SW 1271 (cell line): ENCODE results near the gene SCNN1B.
"Not testable (repeated sequence)": the region's sequence is repeated elsewhere in the genome, so short reads cannot be mapped to it uniquely, and the experiment has no call there.

Experiments
- DNase-seq, 2 experiments: peaks; one replicate each; lab custom pipeline; 2025; lab: John Stamatoyannopoulos, UW

SCNN1B gene, protein sequence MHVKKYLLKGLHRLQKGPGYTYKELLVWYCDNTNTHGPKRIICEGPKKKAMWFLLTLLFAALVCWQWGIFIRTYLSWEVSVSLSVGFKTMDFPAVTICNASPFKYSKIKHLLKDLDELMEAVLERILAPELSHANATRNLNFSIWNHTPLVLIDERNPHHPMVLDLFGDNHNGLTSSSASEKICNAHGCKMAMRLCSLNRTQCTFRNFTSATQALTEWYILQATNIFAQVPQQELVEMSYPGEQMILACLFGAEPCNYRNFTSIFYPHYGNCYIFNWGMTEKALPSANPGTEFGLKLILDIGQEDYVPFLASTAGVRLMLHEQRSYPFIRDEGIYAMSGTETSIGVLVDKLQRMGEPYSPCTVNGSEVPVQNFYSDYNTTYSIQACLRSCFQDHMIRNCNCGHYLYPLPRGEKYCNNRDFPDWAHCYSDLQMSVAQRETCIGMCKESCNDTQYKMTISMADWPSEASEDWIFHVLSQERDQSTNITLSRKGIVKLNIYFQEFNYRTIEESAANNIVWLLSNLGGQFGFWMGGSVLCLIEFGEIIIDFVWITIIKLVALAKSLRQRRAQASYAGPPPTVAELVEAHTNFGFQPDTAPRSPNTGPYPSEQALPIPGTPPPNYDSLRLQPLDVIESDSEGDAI

DNA sequence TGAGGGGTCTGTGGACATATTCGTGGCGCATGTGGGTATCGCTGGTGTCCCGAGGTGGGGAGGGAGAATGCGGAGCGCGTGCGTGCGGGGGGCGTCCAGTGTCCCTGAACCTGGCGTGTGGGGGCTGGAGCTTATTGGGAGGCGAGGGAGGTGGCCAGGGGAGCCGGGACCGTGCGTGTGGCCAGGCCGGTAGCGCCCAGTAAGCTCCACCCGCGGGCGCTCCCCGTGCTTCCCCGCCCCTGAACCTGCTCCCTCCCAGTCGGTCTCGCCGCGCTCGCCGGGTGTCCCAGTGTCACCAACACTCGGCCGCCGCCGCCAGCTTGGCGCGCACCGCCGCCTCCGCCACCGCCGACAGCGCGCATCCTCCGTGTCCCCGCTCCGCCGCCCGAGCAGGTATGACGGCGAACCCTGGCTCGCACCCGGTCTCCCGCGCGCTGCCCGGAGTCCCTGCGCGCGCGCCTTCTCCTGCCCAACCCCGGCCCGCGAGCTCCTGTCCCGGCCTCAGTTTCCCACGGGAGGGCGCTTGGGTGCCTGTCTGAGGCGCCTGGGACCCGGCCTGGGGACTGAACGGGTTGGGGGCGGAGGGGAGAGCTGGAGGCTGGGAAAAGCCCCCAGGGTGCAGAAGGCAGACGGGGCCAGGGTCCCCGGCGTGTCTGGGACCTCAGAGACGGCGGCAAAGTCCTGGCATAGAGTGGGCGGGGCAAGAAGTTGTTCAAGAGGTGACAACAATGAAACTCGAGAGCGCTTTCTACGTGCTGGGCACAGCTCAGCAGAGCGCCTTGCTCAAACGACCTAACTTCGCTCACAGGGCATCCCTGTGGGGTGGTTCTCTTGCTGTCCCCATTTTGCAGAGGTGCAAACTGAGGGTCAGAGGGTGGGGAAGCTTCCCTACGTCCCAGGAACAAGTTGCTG, at the start of gene SCNN1B:
TSS of gene SCNN1B (plus strand) at position 258 of the 912 bp plus-strand sequence. CDS start 46,298 bp downstream, outside the sequence.
- no peak for DNase-seq

GRCh38 chr16:23252310-23252709, 49.8 kb upstream of the SCNN1B start:
- no peak for DNase-seq

DNA sequence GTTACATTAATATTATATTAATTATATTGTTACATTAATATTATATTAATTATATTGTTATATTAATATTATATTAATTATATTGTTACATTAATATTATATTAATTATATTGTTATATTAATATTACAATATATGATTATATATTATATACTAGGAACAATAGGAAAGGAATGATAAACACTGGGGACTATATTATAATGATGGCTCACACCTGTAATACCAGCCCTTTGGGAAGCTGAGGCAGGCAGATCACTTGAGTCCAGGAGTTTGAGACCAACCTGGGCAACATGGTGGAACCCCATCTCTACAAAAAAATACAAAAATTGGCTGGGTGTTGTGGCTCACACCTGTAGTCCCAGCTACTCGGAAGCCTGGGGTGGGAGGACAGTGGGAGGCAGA, 48.5 kb upstream of the SCNN1B start:
- not testable (repeated sequence) for DNase-seq

DNA sequence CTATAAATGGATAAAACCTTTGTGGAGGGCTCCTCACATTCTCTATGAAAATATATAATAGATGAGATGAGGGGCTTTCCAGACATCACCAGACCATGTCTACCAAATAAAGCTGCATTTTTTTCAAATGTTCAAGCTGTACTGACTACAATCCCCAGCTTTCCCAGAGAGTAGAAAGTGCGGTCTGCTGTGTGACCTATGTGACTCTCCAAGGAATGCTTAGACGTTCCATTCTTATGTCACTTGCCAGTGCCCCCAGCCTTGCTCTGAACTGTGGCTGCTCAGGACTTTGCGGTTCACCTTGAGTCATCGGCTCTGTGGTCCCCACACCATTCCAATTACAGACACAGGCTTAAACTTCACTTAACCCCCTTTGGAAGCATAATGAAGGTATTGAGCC, 47.8 kb upstream of the SCNN1B start:
- no peak for DNase-seq

DNA sequence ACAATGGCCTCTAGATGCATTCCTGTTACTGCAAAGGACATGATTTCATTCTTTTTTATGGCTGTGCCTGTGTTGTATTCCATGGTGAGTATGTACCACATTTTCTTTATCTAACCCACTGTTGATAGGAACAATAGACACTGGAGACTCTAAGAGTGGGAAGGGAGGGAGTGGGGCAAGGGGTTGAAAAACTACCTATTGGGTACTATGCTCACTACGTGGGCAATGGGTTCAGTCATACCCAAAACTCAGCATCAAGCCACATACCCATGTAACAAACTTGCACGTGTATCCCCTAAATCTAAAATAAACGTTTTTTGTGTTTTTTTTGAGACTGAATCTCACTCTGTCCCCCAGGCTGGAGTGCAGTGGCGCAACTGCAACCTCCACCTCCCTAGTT, 47.1 kb upstream of the SCNN1B start:
- no peak for DNase-seq

- no peak for DNase-seq
These were observed 45.7 kb upstream of the SCNN1B start for GRCh38 chr16:23256440-23256839.

GRCh38 chr16:23257682-23258081, 44.4 kb upstream of the SCNN1B start:
- no peak for DNase-seq

DNA sequence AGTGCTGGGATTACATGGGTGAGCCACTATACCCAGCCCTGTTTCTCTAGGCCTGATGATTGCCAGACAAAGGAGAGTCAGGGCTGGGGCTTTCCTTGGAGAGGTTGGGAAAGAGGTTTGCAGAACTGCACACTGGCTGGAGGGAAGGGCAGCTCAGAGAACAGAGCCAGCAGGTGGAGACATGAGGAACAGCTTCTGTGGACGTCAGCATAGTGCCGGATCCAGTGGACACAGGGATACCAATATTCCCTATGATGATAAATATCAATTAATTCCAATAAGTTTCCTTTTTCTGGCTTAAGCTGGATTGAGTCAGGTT, 43.2 kb upstream of the SCNN1B start:
- no peak for DNase-seq

DNA sequence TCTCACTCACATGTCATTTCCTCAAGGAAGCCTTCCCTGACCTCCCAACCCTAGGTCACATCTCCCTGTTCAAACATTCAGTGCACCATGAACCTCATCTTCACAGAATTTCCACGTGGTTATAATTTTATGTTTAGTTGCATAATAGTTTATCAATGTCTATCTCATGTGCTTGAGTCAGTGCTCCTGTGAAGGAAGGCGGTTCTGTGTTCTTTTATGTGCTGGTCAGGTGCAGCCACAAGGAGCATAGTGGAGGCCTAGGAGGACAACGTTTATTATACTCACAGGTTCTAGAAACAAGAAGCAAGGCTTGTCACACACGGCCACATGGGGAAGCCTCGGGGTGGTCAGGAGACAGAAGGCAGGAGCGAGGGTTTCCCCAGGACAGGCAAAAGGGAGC, 34.5 kb upstream of the SCNN1B start:
- no peak for DNase-seq

GRCh38 chr16:23268561-23268960, 33.5 kb upstream of the SCNN1B start:
- DNase-seq: no peak

DNA sequence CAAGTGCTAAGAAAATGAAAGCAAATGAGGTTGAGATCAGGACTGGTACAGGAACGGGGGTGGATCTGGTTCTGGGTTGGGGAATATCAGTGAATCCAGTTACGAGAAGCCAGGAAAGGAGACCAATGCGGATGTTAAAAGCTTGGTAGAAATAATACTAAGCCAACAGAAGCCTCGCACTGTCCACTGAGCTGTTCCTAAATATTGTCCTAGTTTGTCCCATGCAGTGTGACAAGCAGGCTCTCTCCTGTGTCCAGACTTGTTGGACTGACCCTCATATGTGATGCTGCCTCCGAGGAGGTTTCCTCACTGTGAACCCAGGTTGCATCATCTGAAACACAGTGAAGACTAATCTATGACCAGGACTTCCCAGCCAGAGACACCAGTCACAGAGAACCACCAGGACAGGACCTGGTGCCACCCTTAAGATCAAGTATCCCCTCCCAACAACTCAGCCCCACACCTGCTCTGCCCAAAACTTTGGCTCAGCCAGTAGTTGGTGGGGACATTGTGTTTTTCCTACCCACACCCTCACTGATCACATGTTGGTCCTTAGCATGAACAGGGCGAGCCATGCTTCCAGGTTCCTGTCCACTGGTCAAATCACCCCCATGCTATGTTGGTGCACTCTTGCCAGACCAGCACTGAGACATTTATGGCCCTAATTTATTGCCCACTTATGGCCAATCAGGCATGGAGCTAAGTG, 32.7 kb upstream of the SCNN1B start:
- no peak for DNase-seq

GRCh38 chr16:23270654-23271053, 31.4 kb upstream of the SCNN1B start:
- no peak for DNase-seq

DNA sequence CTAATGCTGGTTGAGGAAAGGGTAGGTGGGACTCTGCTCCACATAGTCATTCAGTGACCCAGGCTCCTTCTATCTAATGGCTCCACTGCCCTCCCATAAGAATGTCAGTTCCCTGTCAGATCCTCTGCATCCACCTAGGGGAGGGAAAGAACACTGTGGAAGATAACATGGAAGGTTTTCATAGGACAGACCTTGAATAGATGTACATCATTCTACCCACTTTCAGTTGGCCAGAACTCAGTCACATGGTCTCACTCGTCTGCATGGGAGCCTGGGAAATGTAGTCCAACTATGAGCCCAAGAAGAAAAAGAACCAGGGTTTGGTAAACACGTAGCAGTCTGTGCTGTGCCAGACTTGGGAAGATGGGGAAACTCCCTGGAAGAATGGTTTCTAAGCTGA, 27.1 kb upstream of the SCNN1B start:
- DNase-seq: peak in 1 of 2 experiments; percentile 17

GRCh38 chr16:23276821-23277220, 25.3 kb upstream of the SCNN1B start:
- DNase-seq: no peak

DNA sequence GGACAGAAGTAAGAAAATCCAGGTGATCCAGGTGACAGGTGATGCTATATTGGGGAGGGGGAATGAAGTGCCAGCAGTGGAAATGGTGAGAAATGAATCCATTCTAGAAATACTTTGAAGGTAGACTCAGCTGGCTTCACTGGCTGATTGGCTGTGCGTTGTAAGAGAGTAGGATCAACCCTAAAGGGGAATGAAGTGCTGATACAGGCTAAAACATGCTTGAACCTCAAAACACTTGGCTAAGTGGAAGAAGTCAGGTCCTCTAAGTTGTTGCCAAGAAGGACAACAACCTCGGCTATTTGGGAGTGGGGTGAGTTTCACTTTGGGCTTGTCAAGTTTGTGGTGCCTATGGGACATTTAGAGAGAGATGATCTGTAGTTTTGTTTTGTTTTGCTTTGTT, 24.1 kb upstream of the SCNN1B start:
- no peak for DNase-seq

GRCh38 chr16:23279721-23280153, 22.4 kb upstream of the SCNN1B start:
- no peak for DNase-seq

- no peak for DNase-seq
These were observed 21.6 kb upstream of the SCNN1B start for GRCh38 chr16:23280483-23280967.

DNA sequence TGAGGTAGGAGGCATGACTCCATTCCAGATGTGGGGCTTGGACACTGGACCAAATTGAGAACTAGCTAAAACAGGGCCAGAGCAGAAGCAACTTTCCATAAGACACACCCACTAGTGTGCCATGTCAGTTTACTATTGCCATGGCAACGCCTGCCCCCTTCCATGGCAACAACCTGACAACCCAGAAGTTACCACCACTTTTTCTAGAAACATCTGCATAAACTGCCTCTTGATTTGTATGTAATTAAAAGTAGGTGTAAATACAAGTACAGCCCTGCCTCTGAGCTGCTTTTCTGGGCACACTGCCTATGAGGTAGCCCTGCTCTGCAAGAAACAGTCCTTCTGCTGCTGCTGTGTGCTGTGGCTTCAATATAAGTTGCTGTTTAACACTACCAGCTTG, 19.5 kb upstream of the SCNN1B start:
- DNase-seq: peak in 1 of 2 experiments; percentile 1

DNA sequence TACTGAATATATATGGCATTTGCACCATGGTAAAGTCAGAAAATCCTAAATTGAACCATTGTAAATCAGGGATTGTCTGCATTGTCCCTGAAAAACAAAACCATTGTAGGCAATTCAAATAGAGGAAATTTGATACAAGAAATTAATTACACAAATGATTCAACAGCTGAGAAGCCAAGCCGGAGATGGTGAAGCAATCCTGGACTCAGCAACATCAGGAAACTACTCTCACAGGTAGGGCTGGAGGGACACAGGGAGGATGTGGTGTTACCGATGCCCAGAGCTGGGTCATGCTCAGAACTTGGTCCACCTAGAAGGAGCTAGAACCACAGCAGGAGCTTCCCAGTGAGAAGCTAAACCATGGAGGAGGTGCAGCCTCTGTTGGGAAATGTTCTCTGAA, 18.5 kb upstream of the SCNN1B start:
- DNase-seq: no peak

- no peak for DNase-seq
These were observed 17.5 kb upstream of the SCNN1B start for GRCh38 chr16:23284584-23284983.

DNA sequence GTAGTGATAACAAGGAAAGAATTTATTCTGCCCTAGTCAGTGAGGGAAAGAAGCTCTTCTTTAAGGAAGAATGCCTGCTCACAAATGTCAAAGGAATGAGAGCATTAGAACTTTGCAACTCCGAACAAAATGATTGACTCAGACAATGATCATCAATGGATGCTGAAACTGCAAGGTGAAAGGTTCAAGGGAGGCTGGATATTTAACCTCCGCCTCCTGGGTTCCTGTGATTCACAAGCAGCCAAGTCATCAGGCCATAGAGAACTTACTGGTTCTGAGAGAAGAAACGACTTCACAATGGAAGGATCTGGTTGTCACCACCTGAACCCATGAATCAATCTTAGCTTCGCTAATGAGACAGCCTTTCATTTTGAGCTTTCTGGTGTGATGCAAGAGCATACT, 16.0 kb upstream of the SCNN1B start:
- DNase-seq: no peak

GRCh38 chr16:23288209-23288608, 13.9 kb upstream of the SCNN1B start:
- no peak for DNase-seq
